Vagina (tissue), 2 donors: ENCODE results near the gene ZNF771. TPM values are rescaled to one million over a fixed set of nuclear protein-coding genes. Genes with fewer than 3 reads are reported as not detected.

Experiments used
- DNase-seq, 2 donors: peaks; one replicate each; pipeline ENCODE4 v3.0.0-alpha.2; 2017; ENCODE audit errors: extremely low spot score in 2 of 2
- H3K27ac ChIP-seq: fragments of 200-600 bp; sonication (generic); one replicate; pipeline ENCODE4 v1.5.1; 2019
- H3K27me3 ChIP-seq: fragments of 200-600 bp; sonication (generic); one replicate; pipeline ENCODE4 v1.5.1; 2019
- H3K36me3 ChIP-seq, 2 donors: fragments of 200-600 bp; sonication (generic); one replicate each; pipeline ENCODE4 v1.5.1; 2017 to 2019
- H3K4me1 ChIP-seq: fragments of 200-600 bp; sonication (generic); one replicate; pipeline ENCODE4 v1.5.1; 2019
- H3K4me3 ChIP-seq, 2 donors: fragments of 200-600 bp; sonication (generic); 1 replicate in 1 of 2; 2 replicates in 1 of 2; pipeline ENCODE4 v1.5.1; 2016 to 2019
- H3K9me3 ChIP-seq: fragments of 200-600 bp; sonication (generic); one replicate; pipeline ENCODE4 v1.5.1; 2019
- CTCF ChIP-seq, 3 experiments: fragments of 450-650 bp in 2 of 3; fragments of 200-600 bp in 1 of 3; sonication (generic) in 1 of 3; IDR thresholded peaks; one replicate each; pipeline ENCODE4 v1.5.1; 2017 to 2019; ENCODE audit warnings: antibody characterized with exemption in 3 of 3, mild to moderate bottlenecking in 2 of 3, moderate library complexity in 2 of 3
- POLR2A ChIP-seq, 2 donors: fragments of 450-650 bp; IDR thresholded peaks; one replicate each; pipeline ENCODE4 v1.6.1; 2017; ENCODE audit warnings: antibody characterized with exemption in 2 of 2, mild to moderate bottlenecking in 2 of 2, moderate library complexity in 2 of 2
- POLR2AphosphoS5 ChIP-seq, 2 donors: sonication (generic); formaldehyde crosslinking; IDR thresholded peaks; one replicate each; pipeline ENCODE4 v1.9.0; 2017; ENCODE audit warnings: antibody characterized with exemption in 2 of 2, mild to moderate bottlenecking in 2 of 2, low read depth in 1 of 2; ENCODE audit not compliant: insufficient read depth in 1 of 2
- intact Hi-C: fragments of 100-400 bp; cut with DNase I; formaldehyde crosslinking; loops from one replicate; pipeline ENCODE4 v1.15.1; 2023
- total RNA-seq: library from RNA; depleted of rRNA; stranded (reverse); fragments of >200 nt; gene quantifications from one replicate; pipeline ENCODE4 v1.2.3, GENCODE V29; 2016

The ZNF771 gene
- total RNA-seq, 1 donor from 2014 or later = 42.7 TPM

- intact Hi-C loops = no loop called here
- no peak for TF ChIP-seq POLR2AphosphoS5 (IDR thresholded peaks at IDR 0.05; ENCODE audit: insufficient read depth in 1 of 2, low read depth in 1 of 2)
- TF ChIP-seq POLR2A (IDR thresholded peaks at IDR 0.05) = no peak
- TF ChIP-seq CTCF (IDR thresholded peaks at IDR 0.05) = no peak
- no peak overlapping the region for H3K27ac ChIP-seq
Observed at GRCh38 chr16:30380803-30381208, 26.6 kb upstream of the ZNF771 start.

GRCh38 chr16:30381291-30382041 is 25.9 kb upstream of the ZNF771 start:
- H3K27me3 ChIP-seq = no peaks in the 10 kb centered on the region
- intact Hi-C loops = no loop called here
- DNase-seq = no peak
- H3K4me3 ChIP-seq = peak overlapping the region in 1 of 2 donors; percentile 17
- H3K9me3 ChIP-seq = no peaks in the 10 kb centered on the region
- TF ChIP-seq CTCF (IDR thresholded peaks at IDR 0.05) (no peak), POLR2AphosphoS5 (IDR thresholded peaks at IDR 0.05; ENCODE audit: insufficient read depth in 1 of 2, low read depth in 1 of 2) (no peak), POLR2A (IDR thresholded peaks at IDR 0.05) (no peak)
- H3K27ac ChIP-seq = no peak overlapping the region
- peaks cover 31% of the 10 kb centered on the region for H3K4me1 ChIP-seq
- no peaks in the 10 kb centered on the region for H3K36me3 ChIP-seq

More at GRCh38 chr16:30380803-30381208, 26.6 kb upstream of the ZNF771 start:
- no peak overlapping the region for H3K4me3 ChIP-seq
- no peak for DNase-seq
- no peaks in the 10 kb centered on the region for H3K9me3 ChIP-seq
- no peaks in the 10 kb centered on the region for H3K36me3 ChIP-seq
- no peaks in the 10 kb centered on the region for H3K27me3 ChIP-seq
- H3K4me1 ChIP-seq = peaks cover 32% of the 10 kb centered on the region

- no peaks in the 10 kb centered on the region for H3K36me3 ChIP-seq
- H3K4me3 ChIP-seq = peak within 1 kb of the TSS in 1 of 2 donors; percentile 17
- no peaks in the 10 kb centered on the region for H3K9me3 ChIP-seq
- no peak for DNase-seq
- peaks cover 22% of the 10 kb centered on the region for H3K4me1 ChIP-seq
- no peak within 1 kb of the TSS for H3K27ac ChIP-seq
- intact Hi-C loops = no loop called here
- TF ChIP-seq POLR2AphosphoS5 (IDR thresholded peaks at IDR 0.05; ENCODE audit: insufficient read depth in 1 of 2, low read depth in 1 of 2) (peak in 1 of 2 donors; percentile 52), CTCF (IDR thresholded peaks at IDR 0.05) (no peak), POLR2A (IDR thresholded peaks at IDR 0.05) (no peak)
- no peaks in the 10 kb centered on the region for H3K27me3 ChIP-seq
Observed at GRCh38 chr16:30382111-30382881, 25.1 kb upstream of the ZNF771 start, which contains the start of gene SEPTIN1. TSS of gene SEPTIN1 (minus strand) at chr16:30382561. CDS start at chr16:30382542, 19 bp downstream.

GRCh38 chr16:30383521-30383920 is 23.9 kb upstream of the ZNF771 start:
- Histone ChIP-seq H3K36me3 (no peaks in the 10 kb centered on the region), H3K9me3 (no peaks in the 10 kb centered on the region), H3K4me1 (peaks cover 17% of the 10 kb centered on the region), H3K4me3 (no peak overlapping the region), H3K27me3 (no peaks in the 10 kb centered on the region), H3K27ac (no peak overlapping the region)
- intact Hi-C loops = no loop called here
- no peak for TF ChIP-seq POLR2AphosphoS5 (IDR thresholded peaks at IDR 0.05; ENCODE audit: insufficient read depth in 1 of 2, low read depth in 1 of 2)
- TF ChIP-seq POLR2A (IDR thresholded peaks at IDR 0.05) = no peak
- TF ChIP-seq CTCF (IDR thresholded peaks at IDR 0.05) = no peak
- DNase-seq = no peak
